Ovary (tissue), 9 donors: Measurements from ENCODE around the gene ARID1B. TPM values are rescaled to one million over a fixed set of nuclear protein-coding genes. Genes with fewer than 3 reads are reported as not detected.

Experiments
- DNase-seq, 5 donors: peaks; one replicate each; pipeline ENCODE4 v3.0.0-alpha.2; 2019 to 2020
- H3K27ac ChIP-seq, 2 donors: fragments of 200-600 bp; one replicate each; pipeline versions ENCODE4 v1.5.1 to v1.8.0; 2019 to 2022
- H3K27me3 ChIP-seq: fragments of 200-600 bp; one replicate; pipeline ENCODE4 v1.8.0; 2022
- H3K36me3 ChIP-seq: fragments of 200-600 bp; sonication (generic); one replicate; pipeline ENCODE4 v1.5.1; 2019
- H3K4me1 ChIP-seq: one replicate; pipeline ENCODE4 v1.8.1; 2013; ENCODE audit warnings: mild to moderate bottlenecking, moderate library complexity; ENCODE audit not compliant: insufficient read depth
- H3K4me3 ChIP-seq: fragments of 200-600 bp; sonication (generic); one replicate; pipeline ENCODE4 v1.5.1; 2017
- H3K9me3 ChIP-seq, 2 donors: fragments of 200-600 bp in 1 of 2; sonication (generic) in 1 of 2; one replicate each; pipeline versions ENCODE4 v1.5.1 to v1.8.1; 2013 to 2019; ENCODE audit warnings: mild to moderate bottlenecking in 1 of 2, moderate library complexity in 1 of 2
- EP300 ChIP-seq: sonication (generic); formaldehyde crosslinking; IDR thresholded peaks from one replicate; pipeline ENCODE4 v1.6.1; 2017; ENCODE audit warnings: antibody characterized with exemption
- POLR2A ChIP-seq: fragments of 450-650 bp; IDR thresholded peaks from one replicate; pipeline ENCODE4 v1.6.1; 2017; ENCODE audit warnings: antibody characterized with exemption, mild to moderate bottlenecking, moderate library complexity
- WGBS, 3 donors: extraction: QIAGEN DNeasy Blood & Tissue Kit in 1 of 3; methylation state at CpG; one replicate each; pipeline versions ENCODE4 v1.1.5 to v1.1.7; 2013 to 2017; 5-methylcytosine and 5-hydroxymethylcytosine counted together
- intact Hi-C, 4 donors: fragments of 100-400 bp; cut with DNase I; formaldehyde crosslinking; loops; one replicate each; pipeline versions ENCODE4 v1.11.0 to v1.15.1; 2022 to 2023
- polyA plus RNA-seq, 2 donors: library from polyadenylated mRNA; stranded (reverse); fragments of 200-250 nt in 1 of 2; fragments of 350-450 nt in 1 of 2; fragmentation: Illumina TruSeq in 1 of 2; extraction: RNeasy Lipid Tissue Mini Kit (QIAGEN cat#74804) in 1 of 2; gene quantifications; one replicate each; pipeline ENCODE4 v1.2.3, GENCODE V29; 2013 to 2014
- total RNA-seq, 7 donors: library from RNA; depleted of rRNA in 2 of 7; stranded (reverse); fragments of >200 nt in 2 of 7; fragmentation: NEBNext Ultra II Directional in 3 of 7; extraction: Animal tissue kit (Norgen Biotek cat#: 25700) in 3 of 7; gene quantifications; one replicate each; pipeline versions ENCODE4 v1.1.0 to v1.2.4, GENCODE V29; 2016 to 2023
- TF ChIP-seq, protein P1 (sequence below), 3 donors: fragments of 450-650 bp in 2 of 3; fragments of 200-600 bp in 1 of 3; IDR thresholded peaks; one replicate each; pipeline versions ENCODE4 v1.5.1 to v1.8.0; 2016 to 2022; ENCODE audit warnings: antibody characterized with exemption in 3 of 3, mild to moderate bottlenecking in 1 of 3
- donor health status: DM: no; HTN: no; CAD: no; lungs with moderate emphysema.
- donor health status: DM: no; HTN: no; CAD: no.
- donor health status: Bipolar disorder and iron deficiency.
- donor health status: DM: yes; HTN: yes; CAD: no.
- donor health status: DM: no; HTN: no; CAD: no.
- donor health status: DM: yes; HTN: yes; CAD: no.

ARID1B gene
- total and polyA plus RNA-seq, 9 donors = 33.2 to 144 (median 105) TPM

DNA sequence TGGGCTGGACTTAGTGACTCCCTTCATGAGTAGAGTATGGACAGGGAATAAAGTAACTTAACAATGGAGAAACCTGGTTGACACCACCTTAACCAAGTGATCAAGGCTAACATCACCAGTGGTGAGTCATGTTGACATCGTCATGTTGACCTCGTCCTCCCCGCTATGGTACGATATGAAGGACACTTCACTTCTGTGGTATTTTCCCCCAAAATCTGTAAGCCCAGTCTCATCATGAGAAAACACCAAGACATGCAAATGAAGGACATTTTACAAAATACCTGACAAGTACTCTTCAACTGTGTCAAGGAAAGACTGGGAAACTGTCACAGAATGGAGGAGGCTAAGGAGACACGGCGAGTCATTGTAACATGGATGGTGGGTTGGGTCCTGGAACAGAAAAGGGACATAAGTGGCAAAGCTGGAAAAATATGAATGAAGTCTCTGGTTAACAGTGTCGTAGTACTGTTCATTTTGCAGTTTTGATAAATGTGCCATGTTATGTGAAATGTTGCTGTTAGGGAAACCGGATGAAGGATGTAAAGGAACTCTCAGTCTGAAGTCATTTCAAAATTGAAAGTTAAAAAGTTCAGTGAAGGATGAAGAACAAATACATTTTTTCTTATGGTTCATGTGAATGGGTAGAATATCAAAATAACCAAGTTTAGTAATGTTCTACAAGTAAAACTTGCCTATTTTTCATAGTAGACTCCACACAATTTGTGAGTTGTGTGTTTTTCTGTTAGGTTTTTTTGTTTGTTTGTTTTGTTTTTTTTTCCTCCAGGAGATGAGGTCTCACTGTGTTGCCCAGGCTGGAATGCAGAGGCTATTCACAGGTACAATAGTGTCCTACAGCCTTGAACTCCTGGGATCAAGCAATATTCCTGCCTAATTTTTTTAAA, 298.6 kb downstream of the ARID1B start:
- intact Hi-C loops = no loop called here
- H3K9me3 ChIP-seq = no peaks in the 10 kb centered on the region
- peak overlapping the region in 1 of 2 donors; percentile 30 for H3K27ac ChIP-seq
- H3K4me3 ChIP-seq = no peak overlapping the region
- 62 to 78% (median 64%) methylated on average over 8 of the region's 8 CpGs for WGBS, 3 donors
- H3K27me3 ChIP-seq = no peaks in the 10 kb centered on the region
- H3K4me1 ChIP-seq = peaks cover 17% of the 10 kb centered on the region
- no peaks in the 10 kb centered on the region for H3K36me3 ChIP-seq
- TF ChIP-seq EP300 = no peak
- no peak for TF ChIP-seq POLR2A
- TF ChIP-seq, protein P1, sequence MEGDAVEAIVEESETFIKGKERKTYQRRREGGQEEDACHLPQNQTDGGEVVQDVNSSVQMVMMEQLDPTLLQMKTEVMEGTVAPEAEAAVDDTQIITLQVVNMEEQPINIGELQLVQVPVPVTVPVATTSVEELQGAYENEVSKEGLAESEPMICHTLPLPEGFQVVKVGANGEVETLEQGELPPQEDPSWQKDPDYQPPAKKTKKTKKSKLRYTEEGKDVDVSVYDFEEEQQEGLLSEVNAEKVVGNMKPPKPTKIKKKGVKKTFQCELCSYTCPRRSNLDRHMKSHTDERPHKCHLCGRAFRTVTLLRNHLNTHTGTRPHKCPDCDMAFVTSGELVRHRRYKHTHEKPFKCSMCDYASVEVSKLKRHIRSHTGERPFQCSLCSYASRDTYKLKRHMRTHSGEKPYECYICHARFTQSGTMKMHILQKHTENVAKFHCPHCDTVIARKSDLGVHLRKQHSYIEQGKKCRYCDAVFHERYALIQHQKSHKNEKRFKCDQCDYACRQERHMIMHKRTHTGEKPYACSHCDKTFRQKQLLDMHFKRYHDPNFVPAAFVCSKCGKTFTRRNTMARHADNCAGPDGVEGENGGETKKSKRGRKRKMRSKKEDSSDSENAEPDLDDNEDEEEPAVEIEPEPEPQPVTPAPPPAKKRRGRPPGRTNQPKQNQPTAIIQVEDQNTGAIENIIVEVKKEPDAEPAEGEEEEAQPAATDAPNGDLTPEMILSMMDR (IDR thresholded peaks at IDR 0.05) = no peak
- DNase-seq = no peak

DNA sequence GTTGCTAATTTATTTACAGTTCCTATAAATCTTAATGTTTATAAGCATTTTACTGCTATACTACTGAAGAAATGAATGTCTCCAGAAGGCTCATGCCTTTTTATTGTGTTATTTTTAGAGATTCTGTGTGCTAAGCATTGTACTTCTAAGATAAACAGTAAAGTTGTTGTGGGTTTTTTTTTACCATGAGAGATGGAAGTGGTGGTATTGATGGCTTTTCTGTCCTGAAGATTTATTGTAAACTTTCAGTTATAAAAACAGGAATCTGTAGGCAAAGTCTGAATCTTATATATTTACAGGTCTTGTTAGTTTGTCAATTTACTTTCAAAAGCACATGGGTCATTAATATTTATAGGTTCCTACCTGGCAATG, 299.3 kb downstream of the ARID1B start:
- intact Hi-C loops = no loop called here
- Histone ChIP-seq H3K36me3 (no peaks in the 10 kb centered on the region), H3K27ac (no peak overlapping the region), H3K4me1 (peaks cover 15% of the 10 kb centered on the region), H3K27me3 (no peaks in the 10 kb centered on the region), H3K9me3 (no peaks in the 10 kb centered on the region), H3K4me3 (no peak overlapping the region)
- TF ChIP-seq, protein P1 (IDR thresholded peaks at IDR 0.05) = no peak
- TF ChIP-seq EP300 = no peak
- TF ChIP-seq POLR2A = no peak
- DNase-seq = no peak

DNA sequence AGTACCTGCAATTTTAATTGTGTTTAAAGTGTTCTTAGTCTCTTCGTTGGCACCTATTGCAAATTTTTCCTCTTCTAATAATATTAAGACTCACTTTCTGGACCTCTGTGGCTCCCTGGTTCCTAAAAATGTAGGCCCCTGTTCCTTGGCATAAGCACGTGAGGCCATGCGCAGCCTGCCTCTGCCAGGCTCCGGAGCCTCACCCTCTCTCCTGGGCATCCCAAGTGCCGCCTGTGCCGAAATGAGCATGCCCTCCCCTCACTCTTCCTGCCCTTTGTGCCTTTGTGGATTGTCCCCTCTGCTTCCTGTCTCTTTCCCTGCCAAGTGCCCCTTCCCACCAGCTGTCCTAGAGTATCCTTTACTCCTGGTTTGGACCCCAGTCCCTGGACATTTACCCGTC, 300.1 kb downstream of the ARID1B start:
- no peak overlapping the region for H3K27ac ChIP-seq
- no peaks in the 10 kb centered on the region for H3K9me3 ChIP-seq
- H3K4me1 ChIP-seq = peaks cover 15% of the 10 kb centered on the region
- no peak for TF ChIP-seq POLR2A
- TF ChIP-seq, protein P1 (IDR thresholded peaks at IDR 0.05) = no peak
- TF ChIP-seq EP300 = no peak
- H3K27me3 ChIP-seq = no peaks in the 10 kb centered on the region
- WGBS, 3 donors = 98% methylated on average over 7 of the region's 7 CpGs
- no peaks in the 10 kb centered on the region for H3K36me3 ChIP-seq
- H3K4me3 ChIP-seq = no peak overlapping the region
- no peak for DNase-seq
- intact Hi-C loops = no loop called here

DNA sequence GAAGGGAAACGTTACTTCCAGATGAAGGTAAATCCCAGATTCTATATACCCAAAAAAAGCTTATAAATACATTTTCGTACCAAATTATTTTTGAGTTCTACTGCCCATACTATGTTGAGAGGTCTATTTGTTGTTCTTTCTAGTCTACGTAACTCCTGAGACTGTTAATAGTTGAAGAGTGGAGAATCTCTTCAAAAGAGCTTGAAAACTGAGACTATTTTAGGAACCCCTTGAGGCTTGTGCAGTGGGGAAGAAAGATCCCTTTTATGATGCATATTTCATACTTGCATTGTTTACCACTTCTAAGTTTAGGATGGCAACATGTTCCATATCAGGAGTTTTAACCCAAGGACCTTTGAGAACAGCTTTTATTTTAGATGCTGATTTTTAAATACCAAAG, 301.1 kb downstream of the ARID1B start:
- no peaks in the 10 kb centered on the region for H3K27me3 ChIP-seq
- no peak for DNase-seq
- intact Hi-C loops = no loop called here
- no peaks in the 10 kb centered on the region for H3K36me3 ChIP-seq
- H3K9me3 ChIP-seq = no peaks in the 10 kb centered on the region
- TF ChIP-seq EP300 (no peak), POLR2A (no peak)
- TF ChIP-seq, protein P1 (IDR thresholded peaks at IDR 0.05) = no peak
- H3K4me1 ChIP-seq = peaks cover 16% of the 10 kb centered on the region
- 74 to 81% (median 75%) methylated on average over 3 of the region's 3 CpGs for WGBS, 3 donors
- H3K4me3 ChIP-seq = no peak overlapping the region
- H3K27ac ChIP-seq = no peak overlapping the region
